Thyroid gland (tissue), 4 donors: Measurements from ENCODE around the gene NREP. TPM values are rescaled to one million over a fixed set of nuclear protein-coding genes. Genes with fewer than 3 reads are reported as not detected.

Source experiments
- DNase-seq, 2 donors: peaks; one replicate each; pipeline ENCODE4 v3.0.0-alpha.2; 2019
- H3K27ac ChIP-seq, 3 donors: fragments of 200-600 bp; sonication (generic); 1 replicate in 2 of 3; 2 replicates in 1 of 3; pipeline ENCODE4 v1.5.1; 2016 to 2019; ENCODE audit warnings: mild to moderate bottlenecking in 1 of 3, moderate library complexity in 1 of 3
- H3K27me3 ChIP-seq: fragments of 200-600 bp; sonication (generic); one replicate; pipeline ENCODE4 v1.5.1; 2019
- H3K36me3 ChIP-seq, 2 donors: fragments of 200-600 bp; sonication (generic); one replicate each; pipeline ENCODE4 v1.5.1; 2016 to 2019
- H3K4me1 ChIP-seq, 2 donors: fragments of 200-600 bp; sonication (generic); one replicate each; pipeline ENCODE4 v1.5.1; 2017 to 2019
- H3K4me3 ChIP-seq, 3 donors: fragments of 200-600 bp; sonication (generic); replicated peaks in 1 of 3; 1 replicate in 2 of 3; 2 replicates in 1 of 3; pipeline ENCODE4 v1.5.1; 2016; ENCODE audit warnings: mild to moderate bottlenecking in 1 of 3
- H3K9me3 ChIP-seq: fragments of 200-600 bp; sonication (generic); one replicate; pipeline ENCODE4 v1.5.1; 2017
- CTCF ChIP-seq, 6 experiments: fragments of 200-600 bp in 3 of 6; fragments of 450-650 bp in 3 of 6; sonication (generic) in 3 of 6; IDR thresholded peaks; one replicate each; pipeline ENCODE4 v1.5.1; 2016 to 2019; ENCODE audit warnings: antibody characterized with exemption in 6 of 6, mild to moderate bottlenecking in 2 of 6, inconsistent platforms in 1 of 6, moderate library complexity in 1 of 6
- POLR2A ChIP-seq, 2 donors: fragments of 450-650 bp; IDR thresholded peaks; one replicate each; pipeline ENCODE4 v1.6.1; 2017; ENCODE audit warnings: antibody characterized with exemption in 2 of 2, mild to moderate bottlenecking in 2 of 2, moderate library complexity in 1 of 2
- WGBS, 2 donors: methylation state at CpG; one replicate each; pipeline ENCODE4 v1.1.5; 2017; 5-methylcytosine and 5-hydroxymethylcytosine counted together
- intact Hi-C: fragments of 100-400 bp; cut with DNase I; formaldehyde crosslinking; loops from one replicate; pipeline ENCODE4 v1.15.1; 2023
- total RNA-seq, 4 donors: library from RNA; depleted of rRNA; stranded (reverse); fragments of >200 nt; gene quantifications; one replicate each; pipeline ENCODE4 v1.2.3, GENCODE V29; 2016

Gene NREP
- total RNA-seq, 4 donors from 2014 or later = 4.4 to 20.6 (median 11.1) TPM

GRCh38 chr5:111691914-111692313, 65.1 kb downstream of the NREP start:
- no peaks in the 10 kb centered on the region for H3K36me3 ChIP-seq
- H3K4me1 ChIP-seq = no peaks in the 10 kb centered on the region
- H3K9me3 ChIP-seq = no peaks in the 10 kb centered on the region
- H3K27me3 ChIP-seq = no peaks in the 10 kb centered on the region
- TF ChIP-seq CTCF (IDR thresholded peaks at IDR 0.05) (no peak), POLR2A (IDR thresholded peaks at IDR 0.05) (no peak)
- no peak overlapping the region for H3K27ac ChIP-seq
- no peak overlapping the region for H3K4me3 ChIP-seq
- 30 to 36% methylated on average over 2 of the region's 2 CpGs for WGBS, 2 donors
- DNase-seq = peak in 1 of 2 donors; percentile 11
- intact Hi-C loops = no loop called here

DNA sequence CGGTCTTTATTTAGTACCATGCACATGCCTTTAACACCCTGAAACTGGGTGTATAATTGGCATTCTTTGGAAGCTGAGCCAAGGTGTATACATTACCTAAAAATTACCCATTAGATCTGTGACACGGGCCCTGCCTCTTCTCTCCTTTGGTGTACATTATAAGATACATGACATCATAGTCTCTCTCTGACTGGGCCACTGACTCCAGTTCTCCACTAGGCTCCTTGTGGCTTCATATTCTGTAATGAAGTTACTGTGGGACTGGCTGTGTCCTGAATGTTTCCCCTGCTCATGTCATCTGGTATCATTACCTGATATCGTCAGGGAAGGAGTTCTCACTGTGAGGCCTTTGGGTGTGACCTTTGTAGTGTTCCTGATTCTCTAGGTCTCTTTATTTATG, 65.5 kb downstream of the NREP start:
- Histone ChIP-seq H3K36me3 (no peaks in the 10 kb centered on the region), H3K9me3 (no peaks in the 10 kb centered on the region), H3K27ac (no peak overlapping the region), H3K4me1 (no peaks in the 10 kb centered on the region), H3K27me3 (no peaks in the 10 kb centered on the region), H3K4me3 (no peak overlapping the region)
- TF ChIP-seq POLR2A (IDR thresholded peaks at IDR 0.05) (no peak), CTCF (IDR thresholded peaks at IDR 0.05) (no peak)
- DNase-seq = no peak
- 88 to 91% methylated on average over 3 of the region's 3 CpGs for WGBS, 2 donors
- intact Hi-C loops = no loop called here

GRCh38 chr5:111689357-111689935, 67.5 kb downstream of the NREP start:
- Histone ChIP-seq H3K4me3 (no peak overlapping the region), H3K27ac (no peak overlapping the region), H3K36me3 (no peaks in the 10 kb centered on the region), H3K27me3 (no peaks in the 10 kb centered on the region), H3K4me1 (no peaks in the 10 kb centered on the region), H3K9me3 (no peaks in the 10 kb centered on the region)
- intact Hi-C loops = no loop called here
- TF ChIP-seq CTCF (IDR thresholded peaks at IDR 0.05) (no peak), POLR2A (IDR thresholded peaks at IDR 0.05) (no peak)
- WGBS, 2 donors = 80 to 100% methylated on average over 1 of the region's 1 CpG
- no peak for DNase-seq

DNA sequence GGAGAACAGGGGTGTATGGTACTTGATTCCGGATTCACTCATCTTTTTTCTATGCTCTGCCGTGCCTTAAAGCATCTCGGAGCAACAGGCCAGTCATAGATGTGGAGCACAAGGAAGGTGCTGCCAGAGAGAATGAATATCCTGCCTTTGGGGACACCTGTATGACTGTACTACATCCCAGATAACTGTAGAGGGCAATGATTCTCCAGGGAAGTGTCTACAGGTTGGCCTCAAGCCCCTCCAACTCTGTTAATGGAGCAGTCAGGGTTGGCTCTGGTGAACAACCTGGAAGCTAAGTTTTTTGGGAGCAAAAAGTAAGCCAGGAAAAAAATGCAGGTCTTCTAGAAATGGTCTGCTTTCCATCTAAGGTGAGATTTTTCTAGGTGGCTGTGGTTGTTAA, 71.0 kb downstream of the NREP start:
- no peak overlapping the region for H3K27ac ChIP-seq
- no peaks in the 10 kb centered on the region for H3K27me3 ChIP-seq
- intact Hi-C loops = no loop called here
- peaks cover 4 to 8% of the 10 kb centered on the region in 2 donors for H3K4me1 ChIP-seq
- DNase-seq = no peak
- H3K4me3 ChIP-seq = no peak overlapping the region
- H3K9me3 ChIP-seq = no peaks in the 10 kb centered on the region
- WGBS, 2 donors = 97 to 99% methylated on average over 3 of the region's 3 CpGs
- TF ChIP-seq CTCF (IDR thresholded peaks at IDR 0.05) (no peak), POLR2A (IDR thresholded peaks at IDR 0.05) (no peak)
- H3K36me3 ChIP-seq = no peaks in the 10 kb centered on the region

DNA sequence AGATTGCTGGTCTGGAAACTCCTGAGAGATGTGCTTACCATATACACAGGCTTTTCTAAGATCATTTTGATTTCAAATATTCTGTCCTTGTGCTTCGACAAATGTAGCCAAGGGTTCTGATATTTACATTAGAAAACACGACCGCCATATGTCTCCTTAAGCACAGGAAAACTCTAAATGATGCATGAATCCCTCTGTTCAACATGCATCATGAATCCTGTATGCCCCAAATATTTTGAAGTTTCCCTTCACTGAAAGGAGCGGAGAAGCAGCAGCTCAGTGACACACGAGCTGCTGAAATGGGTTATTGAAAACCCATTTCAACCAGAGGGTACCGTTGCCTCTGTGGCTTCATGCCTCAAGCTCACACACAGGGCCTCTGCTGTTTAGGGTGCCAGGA, 74.4 kb downstream of the NREP start:
- Histone ChIP-seq H3K36me3 (no peaks in the 10 kb centered on the region), H3K4me3 (no peak overlapping the region), H3K27me3 (no peaks in the 10 kb centered on the region), H3K9me3 (no peaks in the 10 kb centered on the region), H3K4me1 (peaks cover 12 to 15% of the 10 kb centered on the region in 2 donors), H3K27ac (no peak overlapping the region)
- no peak for TF ChIP-seq CTCF (IDR thresholded peaks at IDR 0.05)
- no peak for TF ChIP-seq POLR2A (IDR thresholded peaks at IDR 0.05)
- no peak for DNase-seq
- intact Hi-C loops = no loop called here
- 92 to 93% methylated on average over 6 of the region's 6 CpGs for WGBS, 2 donors
